Activated CD4-positive, alpha-beta T cell treated with anti-CD3 and anti-CD28 coated beads for 24 hours (primary cell): Measurements from ENCODE around the gene MS4A18.

Experiments
- DNase-seq, 2 donors: peaks; one replicate each; pipeline ENCODE4 v3.0.0-alpha.2; 2020; ENCODE audit warnings: low read depth in 2 of 2

The MS4A18 gene

DNA sequence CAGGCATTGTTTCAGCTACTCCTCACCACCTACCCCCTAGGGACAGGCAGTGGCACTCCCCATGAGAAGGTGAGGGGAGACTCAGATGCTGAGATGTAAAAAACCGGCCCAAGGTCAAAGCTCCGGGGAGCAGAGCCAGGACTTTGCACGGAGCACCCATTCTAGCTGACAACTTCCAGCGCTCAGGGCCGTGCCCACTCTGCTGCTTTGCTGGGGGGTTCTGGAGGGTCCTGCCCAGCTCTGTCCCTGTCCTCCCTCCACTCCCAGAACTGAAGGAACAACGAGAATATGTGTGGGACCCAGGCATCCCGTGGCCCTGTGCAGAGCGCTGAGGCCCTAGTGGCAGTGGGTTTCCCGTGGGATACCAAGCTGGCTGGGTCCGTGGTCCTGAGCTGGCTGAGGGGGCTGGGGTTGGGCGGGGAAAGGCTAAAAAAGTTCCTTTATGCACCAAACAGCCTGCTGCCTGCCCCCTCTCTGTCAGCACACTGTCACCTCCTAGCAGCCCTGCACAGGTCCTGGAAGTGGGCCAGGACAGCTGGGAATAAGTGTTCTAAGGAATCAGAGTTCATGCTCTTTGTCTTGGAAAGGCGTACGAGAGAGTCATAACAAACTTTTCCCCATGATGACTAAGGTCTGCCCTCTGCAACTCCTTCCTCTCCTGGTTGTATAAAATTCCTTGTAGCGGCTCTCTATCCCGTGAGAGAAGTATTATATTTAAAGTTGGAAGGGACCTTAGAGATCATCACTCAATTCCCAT, 62.5 kb downstream of the MS4A18 start:
- no peak for DNase-seq

DNA sequence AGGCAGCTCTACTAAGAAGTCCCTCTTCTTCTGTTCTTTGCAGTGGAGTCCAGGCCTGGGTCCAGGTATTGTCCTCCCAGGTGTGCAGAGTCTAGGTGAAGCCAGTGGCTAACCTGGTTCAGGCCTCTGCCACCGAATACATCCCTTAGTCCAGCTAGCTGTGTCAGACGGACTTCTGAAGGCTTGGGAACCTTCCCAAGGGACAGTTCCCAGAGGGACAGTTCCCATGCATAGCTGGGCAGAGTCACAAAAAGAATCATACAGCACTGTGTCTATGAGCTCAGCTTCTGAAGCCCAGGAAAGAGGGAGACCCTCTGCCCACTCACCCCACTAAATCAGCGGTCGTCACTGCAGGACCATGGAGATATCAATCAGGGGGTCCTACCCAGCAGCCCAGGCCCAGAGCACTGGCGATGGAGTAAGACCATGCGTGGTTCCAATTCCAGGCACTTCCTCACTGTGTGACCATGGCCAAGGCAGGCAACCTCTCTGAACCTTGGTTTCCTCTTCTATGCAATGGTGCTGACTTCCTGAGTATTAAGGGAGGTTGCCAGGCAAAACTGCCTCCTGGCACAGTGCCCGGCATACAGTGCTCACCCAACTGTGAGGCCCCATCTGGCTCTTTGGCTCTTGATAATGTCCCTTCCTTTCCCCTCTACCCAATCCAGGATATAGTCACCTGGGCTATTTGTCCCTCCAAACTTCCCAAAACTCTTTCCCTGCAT, 64.0 kb downstream of the MS4A18 start:
- no peak for DNase-seq

DNA sequence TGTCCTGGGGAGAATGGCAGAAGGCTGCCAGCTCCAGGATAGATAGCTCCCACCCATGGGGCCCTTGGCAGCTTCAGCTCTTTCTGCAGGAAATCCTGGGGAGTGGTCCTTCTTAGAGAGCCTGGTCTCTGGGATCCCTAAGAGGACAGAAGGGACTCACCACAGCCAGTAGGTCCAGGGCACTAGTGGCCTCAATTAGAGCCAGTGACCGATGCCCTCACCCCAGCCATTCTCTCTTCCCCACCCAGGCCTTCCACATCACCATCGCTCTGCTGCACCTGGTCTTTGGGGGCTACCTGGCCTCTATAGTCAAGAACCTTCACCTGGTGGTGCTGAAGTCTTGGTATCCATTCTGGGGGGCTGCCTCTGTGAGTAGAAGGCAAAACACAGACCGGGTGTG, 66.2 kb downstream of the MS4A18 start:
- DNase-seq, result no peak

DNA sequence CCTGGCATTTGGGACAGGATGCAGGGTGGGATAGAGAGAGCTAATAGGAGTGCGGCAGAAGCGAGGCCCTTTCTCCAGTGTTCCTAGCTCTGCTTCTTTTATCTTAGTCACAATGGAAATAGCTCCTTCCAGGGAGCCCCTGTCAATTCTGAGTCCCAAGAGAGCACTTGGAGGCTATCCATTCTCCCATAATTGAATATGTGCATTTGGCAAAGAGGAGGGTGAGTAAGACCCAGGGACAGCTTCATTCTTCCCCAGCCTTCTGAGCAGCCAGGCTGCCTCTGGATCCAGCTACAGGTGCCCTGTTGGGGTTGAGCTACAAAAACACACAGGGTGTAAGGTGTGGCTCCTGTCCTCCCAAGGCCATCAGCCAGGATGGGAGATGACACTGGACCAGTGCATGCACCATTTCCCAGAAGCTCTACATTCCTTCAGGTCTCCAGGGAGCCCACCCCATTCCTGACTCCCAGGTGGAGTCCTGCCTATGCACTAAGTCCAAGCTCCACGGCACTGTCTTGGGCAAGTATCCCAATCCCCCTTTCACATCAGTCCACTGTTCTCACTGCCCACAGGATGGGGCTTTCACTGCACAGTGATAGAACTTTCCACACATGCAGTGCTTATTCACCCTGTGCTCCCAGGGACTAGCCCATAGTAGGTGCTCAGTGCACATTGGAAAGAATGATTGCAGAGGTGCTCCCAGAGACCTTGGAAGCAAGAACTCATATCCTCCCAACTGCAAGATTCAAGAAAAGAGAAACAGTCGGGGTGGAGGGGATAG, 66.8 kb downstream of the MS4A18 start:
- no peak for DNase-seq

DNA sequence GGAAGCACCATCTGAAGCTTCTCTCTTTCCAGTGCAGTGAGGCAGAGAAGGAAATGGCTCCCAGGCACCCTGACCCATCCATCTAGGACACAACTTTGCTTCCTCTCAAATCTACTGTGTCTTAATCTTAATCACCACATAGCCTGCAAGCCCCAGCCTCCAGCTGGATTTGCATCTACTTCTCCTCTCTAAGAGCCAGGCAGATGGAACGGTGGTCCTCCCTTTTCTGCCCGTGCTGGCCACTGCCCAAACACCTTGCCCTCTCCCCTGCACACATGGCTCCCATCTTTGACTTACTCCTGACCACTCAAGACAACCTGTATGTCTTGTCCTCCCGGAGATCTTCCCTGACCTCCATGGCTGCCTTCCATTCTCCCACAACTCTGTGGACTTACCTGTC, 68.0 kb downstream of the MS4A18 start:
- no peak for DNase-seq
